Endothelial cell of umbilical vein (primary cell): Measurements from ENCODE around the gene TMEM200B. TPM values are rescaled to one million over a fixed set of nuclear protein-coding genes. Genes with fewer than 3 reads are reported as not detected.
"Not testable (repeated sequence)": the region's sequence is repeated elsewhere in the genome, so short reads cannot be mapped to it uniquely, and the experiment has no call there.

ENCODE experiments used
- BruUV-seq: library from RNA; stranded (reverse); fragments of 400-500 nt; replicated peaks from 2 replicates; lab custom pipeline; 2021; lab: Mats Ljungman, UMichigan
- CTCF ChIA-PET: fragments of 300-600, 350-600 bp; sonication (Branson Sonifier 250); formaldehyde crosslinking; loops from one replicate; lab custom pipeline; 2021; ENCODE audit warnings: antibody characterized with exemption, inconsistent platforms; lab: Charles Lee
- POLR2A ChIA-PET: fragments of 300-600, 350-600 bp; sonication (Branson Sonifier 250); formaldehyde crosslinking; loops from one replicate; lab custom pipeline; 2021; ENCODE audit warnings: antibody characterized with exemption, inconsistent platforms; lab: Charles Lee
- DNase-seq: peaks from one replicate; pipeline ENCODE4 v3.0.0-alpha.2; 2011; ENCODE audit warnings: low read depth, low spot score
- FAIRE-seq: peaks from 2 replicates; lab custom pipeline; 2011; peaks lifted over from hg19 to GRCh38; lab: Jason Lieb, UNC
- H2AFZ ChIP-seq: 2 replicates; pipeline ENCODE4 v1.6.0; 2012; ENCODE audit warnings: low read depth, low read length, control low read depth, inconsistent platforms
- H3K27ac ChIP-seq: 2 replicates; pipeline ENCODE4 v1.5.1; 2011; ENCODE audit warnings: low read depth, mild to moderate bottlenecking, control low read depth, low read length, moderate library complexity; ENCODE audit not compliant: insufficient read depth
- H3K27me3 ChIP-seq, 2 experiments: 2 replicates each; pipeline versions ENCODE4 v1.6.0 to v1.6.1; 2011; ENCODE audit warnings: low read length in 2 of 2, mixed read lengths in 1 of 2; ENCODE audit not compliant: control insufficient read depth in 2 of 2, insufficient read depth in 2 of 2
- H3K36me3 ChIP-seq, 2 experiments: 2 replicates in 1 of 2; 3 replicates in 1 of 2; pipeline ENCODE4 v1.5.1; 2011; ENCODE audit warnings: low read length in 2 of 2, mild to moderate bottlenecking in 1 of 2, moderate library complexity in 1 of 2; ENCODE audit not compliant: control insufficient read depth in 2 of 2, insufficient read depth in 2 of 2; ENCODE audit errors: extremely low read depth in 1 of 2
- H3K4me1 ChIP-seq: 3 replicates; pipeline ENCODE4 v1.5.1; 2011; ENCODE audit warnings: mild to moderate bottlenecking, low read length; ENCODE audit not compliant: control insufficient read depth, insufficient read depth; ENCODE audit errors: extremely low read depth
- H3K4me2 ChIP-seq: 2 replicates; pipeline ENCODE4 v1.6.1; 2011; ENCODE audit warnings: low read length, control low read depth, mixed read lengths; ENCODE audit not compliant: insufficient read depth
- H3K4me3 ChIP-seq, 3 experiments: fragments of 200-600 bp in 1 of 3; sonication (generic), shearing (Covaris generic) in 1 of 3; replicated peaks in 1 of 3; 2 replicates each; pipeline ENCODE4 v1.5.1; 2011 to 2016; ENCODE audit warnings: control low read depth in 3 of 3, low read length in 3 of 3, mild to moderate bottlenecking in 2 of 3, inconsistent platforms in 1 of 3, low read depth in 1 of 3, moderate library complexity in 1 of 3; ENCODE audit not compliant: insufficient read depth in 1 of 3
- H3K79me2 ChIP-seq: 2 replicates; pipeline ENCODE4 v1.6.0; 2012; ENCODE audit warnings: low read length, inconsistent platforms; ENCODE audit not compliant: control insufficient read depth, insufficient read depth
- H3K9ac ChIP-seq: replicated peaks from 2 replicates; pipeline ENCODE3; 2011; ENCODE audit warnings: low read length, control low read depth; ENCODE audit not compliant: insufficient read depth; ENCODE audit errors: extremely low read depth
- H3K9me1 ChIP-seq: replicated peaks from 3 replicates; pipeline ENCODE4 v1.6.0; 2011; ENCODE audit warnings: mild to moderate bottlenecking, low read length; ENCODE audit not compliant: control insufficient read depth, insufficient read depth; ENCODE audit errors: extremely low read depth
- H3K9me3 ChIP-seq: replicated peaks from 2 replicates; pipeline ENCODE4 v1.5.1; 2012; ENCODE audit warnings: low read length, inconsistent platforms; ENCODE audit not compliant: control insufficient read depth, insufficient read depth
- H4K20me1 ChIP-seq: replicated peaks from 2 replicates; pipeline ENCODE3; 2011; ENCODE audit warnings: mild to moderate bottlenecking, low read length; ENCODE audit not compliant: control insufficient read depth, insufficient read depth; ENCODE audit errors: extremely low read depth
- CTCF ChIP-seq, 2 donors: IDR thresholded peaks; 1 replicate in 1 of 2; 2 replicates in 1 of 2; pipeline ENCODE4 v1.5.1; 2011; ENCODE audit warnings: low read length in 2 of 2, mild to moderate bottlenecking in 2 of 2, moderate library complexity in 2 of 2, control low read depth in 1 of 2, inconsistent platforms in 1 of 2, low read depth in 1 of 2; ENCODE audit not compliant: insufficient read depth in 1 of 2; ENCODE audit errors: extremely low read depth in 1 of 2
- dilution Hi-C: fragments of 300-500 bp; cut with MboI; formaldehyde crosslinking; loops from one replicate; pipeline ENCODE4 v1.15.0; 2019; ENCODE audit warnings: low sequenced_read_pairs; ENCODE audit not compliant: extremely low pct_ligation_motif_present
- intact Hi-C: fragments of 100-400 bp; cut with micrococcal nuclease; formaldehyde crosslinking; loops from one replicate; pipeline ENCODE4 v1.10.0; 2022
- polyA plus RNA-seq, 4 experiments: library from polyadenylated mRNA; depleted of rRNA in 3 of 4; stranded (reverse) in 3 of 4; unstranded in 1 of 4; fragments of >200 nt; gene quantifications; 2 replicates each; pipeline versions ENCODE4 v1.2.1 to v1.2.3, GENCODE V29; 2011 to 2012; ENCODE audit warnings: missing spikeins in 1 of 4
- total RNA-seq: library from RNA; stranded (reverse); gene quantifications from 2 replicates; pipeline ENCODE4 v1.2.3, GENCODE V29; 2021

TMEM200B gene
- total and polyA plus RNA-seq, 2 donors (not counting 3 experiments of a cell fraction or from before 2014, with no cell fraction given) = 0.72 to 1.6 TPM

- POLR2A ChIA-PET = no interaction called here
- Histone ChIP-seq H4K20me1 (no peaks in the 10 kb centered on the region), H3K27me3 (no peaks in the 10 kb centered on the region), H3K4me1 (no peaks in the 10 kb centered on the region), H3K4me3 (no peak overlapping the region), H3K36me3 (peaks cover 29 to 42% of the 10 kb centered on the region in 2 experiments), H3K27ac (no peak overlapping the region), H3K9ac (no peak overlapping the region), H3K9me3 (no peaks in the 10 kb centered on the region), H3K79me2 (peaks cover 12% of the 10 kb centered on the region), H3K4me2 (no peak overlapping the region), H3K9me1 (no peaks in the 10 kb centered on the region), H2AFZ (no peak overlapping the region)
- dilution Hi-C loops (no loop called here), intact Hi-C loops (no loop called here)
- CTCF ChIA-PET = interaction anchor here (1.0 to 1.7 kb wide), 3 partner anchors 13 to 28 kb away, joined by 3 read pairs; no protein-coding TSS in a partner anchor
- DNase-seq = no peak
- BruUV-seq = no TSS peak
- no peak for FAIRE-seq
- TF ChIP-seq CTCF (IDR thresholded peaks at IDR 0.05; ENCODE audit: extremely low read depth in 1 of 2, insufficient read depth in 1 of 2, low read depth in 1 of 2, low read length in 2 of 2) = no peak
Measured at GRCh38 chr1:29152046-29152805, 28.5 kb upstream of the TMEM200B start.

- H3K27me3 ChIP-seq, H3K4me3 ChIP-seq, H3K4me1 ChIP-seq, H3K9me1 ChIP-seq, FAIRE-seq, POLR2A ChIA-PET, H2AFZ ChIP-seq, H3K4me2 ChIP-seq, H3K9me3 ChIP-seq, dilution Hi-C loops, H3K27ac ChIP-seq, BruUV-seq, H4K20me1 ChIP-seq, H3K79me2 ChIP-seq, intact Hi-C loops, DNase-seq, H3K9ac ChIP-seq: not testable (repeated sequence)
- peaks cover 31 to 39% of the 10 kb centered on the region in 2 experiments for H3K36me3 ChIP-seq
- CTCF ChIA-PET = interaction anchor here (1.4 to 1.6 kb wide), 2 partner anchors 11 to 52 kb away, joined by 3 read pairs; no protein-coding TSS in a partner anchor
Measured at GRCh38 chr1:29150346-29150745, 26.6 kb upstream of the TMEM200B start.
